ENCODE measurements around the gene MARK3. TPM values are rescaled to one million over a fixed set of nuclear protein-coding genes. Genes with fewer than 3 reads are reported as not detected.

Gene MARK3
- total and polyA plus RNA-seq, 8 donors = 52.6 to 157 (median 95.0) TPM

DNA sequence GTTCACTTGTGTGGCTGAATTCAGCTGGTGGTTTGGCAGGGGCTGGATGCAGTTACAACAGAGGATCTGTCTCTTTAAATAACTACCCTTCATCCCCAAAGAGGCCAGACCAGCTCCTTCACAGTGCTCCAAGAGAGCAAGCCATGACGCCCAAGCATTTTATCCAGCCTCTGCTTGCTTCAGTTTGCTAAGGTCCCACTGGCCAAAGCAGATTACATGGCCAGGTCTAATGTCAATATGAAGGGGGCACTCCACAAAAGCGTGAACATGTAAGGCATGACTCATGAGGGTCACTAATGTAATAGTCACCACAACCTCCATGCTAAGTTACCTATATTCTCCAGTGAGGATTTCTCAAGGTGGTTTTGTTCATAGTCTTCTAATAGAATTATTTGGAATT is 62.9 kb downstream of the MARK3 start:
- no peaks in the 10 kb centered on the region for H3K27me3 ChIP-seq
- no peak overlapping the region for H3K27ac ChIP-seq
- H3K4me3 ChIP-seq = no peak overlapping the region
- WGBS, 5 donors = 38 to 62% (median 47%) methylated on average over 2 of the region's 2 CpGs
- no peak for DNase-seq
- no peaks in the 10 kb centered on the region for H3K9me3 ChIP-seq
- peaks cover 10 to 63% (median 38%) of the 10 kb centered on the region in 4 donors for H3K4me1 ChIP-seq
- intact Hi-C loops (cut with DNase I; ENCODE audit: low total_unique reads) = no loop called here
- peaks cover under 1 to 15% (median 11%) of the 10 kb centered on the region in 4 donors for H3K36me3 ChIP-seq
- TF ChIP-seq CTCF (IDR thresholded peaks at IDR 0.05) (no peak), POLR2AphosphoS5 (IDR thresholded peaks at IDR 0.05) (no peak), EP300 (IDR thresholded peaks at IDR 0.05) (no peak), POLR2A (IDR thresholded peaks at IDR 0.05) (no peak)

DNA sequence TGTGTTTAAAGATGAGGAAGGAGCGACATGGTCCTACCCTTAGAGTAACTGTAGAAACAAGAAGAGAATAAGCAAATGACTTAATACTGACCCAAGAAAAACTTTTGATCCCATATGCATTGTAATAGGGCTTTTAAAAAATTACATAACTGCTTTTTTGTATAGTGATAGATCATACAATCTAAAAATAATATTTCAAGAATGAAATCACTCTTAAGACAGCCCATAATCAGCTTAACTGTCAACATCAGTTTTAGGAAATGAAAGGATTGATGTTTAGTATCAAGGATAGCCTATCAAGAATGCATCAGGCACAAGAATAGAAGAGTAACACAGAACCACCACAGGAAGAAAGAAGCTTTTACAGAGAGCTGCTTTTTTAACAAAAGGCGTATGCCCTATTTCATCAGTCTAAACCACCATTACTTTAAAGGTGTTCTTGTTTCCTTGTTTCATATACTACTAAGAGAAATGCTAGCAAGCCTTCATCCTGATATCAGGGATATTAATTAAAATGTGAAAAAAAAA is 64.5 kb downstream of the MARK3 start:
- no peak for TF ChIP-seq POLR2AphosphoS5 (IDR thresholded peaks at IDR 0.05)
- TF ChIP-seq POLR2A (IDR thresholded peaks at IDR 0.05) = no peak
- TF ChIP-seq EP300 (IDR thresholded peaks at IDR 0.05) = no peak
- TF ChIP-seq CTCF (IDR thresholded peaks at IDR 0.05) = no peak
- Histone ChIP-seq H3K9me3 (no peaks in the 10 kb centered on the region), H3K4me3 (no peak overlapping the region), H3K27ac (peak overlapping the region in 2 of 5 donors; percentile 20 to 41), H3K4me1 (peaks cover 10 to 62% (median 37%) of the 10 kb centered on the region in 4 donors), H3K27me3 (no peaks in the 10 kb centered on the region), H3K36me3 (peaks cover 3 to 26% (median 23%) of the 10 kb centered on the region in 4 donors)
- WGBS, 5 donors = 72 to 88% (median 82%) methylated on average over 2 of the region's 2 CpGs
- no peak for DNase-seq
- intact Hi-C loops (cut with DNase I; ENCODE audit: low total_unique reads) = no loop called here

GRCh38 chr14:103450416-103450815 is 65.2 kb downstream of the MARK3 start:
- H3K4me1 ChIP-seq = peaks cover 3 to 54% (median 31%) of the 10 kb centered on the region in 4 donors
- no peaks in the 10 kb centered on the region for H3K27me3 ChIP-seq
- no peak overlapping the region for H3K4me3 ChIP-seq
- WGBS, 5 donors = 20 to 36% (median 34%) methylated on average over 2 of the region's 2 CpGs
- TF ChIP-seq EP300 (IDR thresholded peaks at IDR 0.05) = no peak
- no peak for TF ChIP-seq CTCF (IDR thresholded peaks at IDR 0.05)
- TF ChIP-seq POLR2AphosphoS5 (IDR thresholded peaks at IDR 0.05) = no peak
- no peak for TF ChIP-seq POLR2A (IDR thresholded peaks at IDR 0.05)
- H3K9me3 ChIP-seq = no peaks in the 10 kb centered on the region
- peaks cover 3 to 27% (median 24%) of the 10 kb centered on the region in 4 donors for H3K36me3 ChIP-seq
- intact Hi-C loops (cut with DNase I; ENCODE audit: low total_unique reads) = no loop called here
- no peak for DNase-seq
- peak overlapping the region in 2 of 5 donors; percentile 20 to 41 for H3K27ac ChIP-seq

DNA sequence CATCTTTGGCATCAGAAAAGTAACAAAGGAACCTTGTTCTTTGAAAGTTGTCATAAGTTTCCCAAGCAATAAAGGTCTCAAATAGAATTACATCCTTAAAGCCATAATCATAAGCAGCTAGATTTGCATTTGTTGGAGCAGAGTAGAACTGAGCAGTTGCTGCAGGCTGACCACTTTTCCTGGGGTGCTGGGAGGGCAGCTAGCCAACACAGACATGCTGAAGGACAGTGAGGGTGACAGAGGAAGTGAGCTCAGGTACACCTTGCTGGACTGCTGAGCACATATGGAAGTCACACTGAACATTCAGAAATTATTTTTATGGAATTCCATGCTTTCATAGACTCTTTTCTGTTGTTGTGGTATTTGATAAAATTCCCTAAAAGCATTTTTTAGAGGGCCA is 66.2 kb downstream of the MARK3 start:
- H3K36me3 ChIP-seq = peaks cover 3 to 32% (median 27%) of the 10 kb centered on the region in 4 donors
- H3K27ac ChIP-seq = no peak overlapping the region
- no peaks in the 10 kb centered on the region for H3K9me3 ChIP-seq
- no peak for DNase-seq
- intact Hi-C loops (cut with DNase I; ENCODE audit: low total_unique reads) = no loop called here
- H3K4me3 ChIP-seq = no peak overlapping the region
- peaks cover 0 to 50% (median 28%) of the 10 kb centered on the region in 4 donors for H3K4me1 ChIP-seq
- H3K27me3 ChIP-seq = no peaks in the 10 kb centered on the region
- TF ChIP-seq CTCF (IDR thresholded peaks at IDR 0.05) (no peak), POLR2A (IDR thresholded peaks at IDR 0.05) (no peak), POLR2AphosphoS5 (IDR thresholded peaks at IDR 0.05) (no peak), EP300 (IDR thresholded peaks at IDR 0.05) (no peak)
